ENCODE measurements around the gene ZNF599.
"Not testable (repeated sequence)": the region's sequence is repeated elsewhere in the genome, so short reads cannot be mapped to it uniquely, and the experiment has no call there.

The ZNF599 gene

DNA sequence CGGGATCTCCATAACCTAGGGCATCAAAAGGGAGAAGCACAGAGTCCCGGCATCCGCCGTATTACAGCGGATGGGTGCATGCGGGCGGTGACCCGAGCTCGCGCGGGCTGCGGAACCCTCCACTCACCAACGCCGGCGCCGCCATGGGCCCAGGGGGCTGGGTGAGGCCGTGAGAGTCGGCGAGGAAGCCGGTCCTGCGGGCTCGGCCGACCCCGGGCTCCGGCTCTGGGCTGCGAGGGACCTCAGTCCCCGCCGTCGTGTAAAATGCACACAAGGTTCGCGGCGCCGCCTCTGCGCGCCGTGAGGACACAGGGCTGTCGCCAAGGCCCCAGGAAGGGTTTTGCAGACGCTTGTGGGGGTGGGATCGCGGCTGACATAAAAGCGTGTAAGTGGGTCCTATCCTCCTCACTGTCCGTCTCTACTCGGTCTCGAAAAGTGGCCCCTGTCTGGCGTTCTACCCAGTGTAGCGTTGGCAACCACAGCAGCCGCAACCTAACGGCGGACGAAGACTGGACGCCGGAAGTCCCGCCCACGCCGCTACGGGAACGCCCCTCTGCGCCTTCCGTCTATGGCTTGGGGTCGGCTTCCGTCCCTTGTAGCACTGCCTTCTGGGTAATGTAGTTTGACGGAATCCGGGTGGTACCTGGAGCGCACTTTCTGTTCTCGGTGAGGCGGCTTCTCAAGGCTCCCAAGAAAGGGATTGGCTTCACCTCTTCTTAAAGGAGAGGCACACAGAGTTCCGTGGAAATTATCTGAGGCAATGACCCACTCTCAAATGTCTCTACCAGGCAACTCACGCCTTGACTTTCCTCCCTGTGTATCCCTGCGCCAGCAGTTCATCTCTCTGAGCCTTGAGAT, at the start of gene ZNF599:
Gene ZNF599, minus strand, starts transcription at position 519 of the 858 bp plus-strand sequence. Its CDS starts 374 bp downstream, at position 145.
- DNase-seq (ENCODE audit: low spot score), result peak; percentile 96

- no peak for DNase-seq (ENCODE audit: low spot score)
These were observed 45.3 kb upstream of the ZNF599 start for GRCh38 chr19:34818270-34818669.

- no peak for DNase-seq (ENCODE audit: low spot score)
These were observed 43.7 kb upstream of the ZNF599 start for GRCh38 chr19:34816708-34817107.

DNA sequence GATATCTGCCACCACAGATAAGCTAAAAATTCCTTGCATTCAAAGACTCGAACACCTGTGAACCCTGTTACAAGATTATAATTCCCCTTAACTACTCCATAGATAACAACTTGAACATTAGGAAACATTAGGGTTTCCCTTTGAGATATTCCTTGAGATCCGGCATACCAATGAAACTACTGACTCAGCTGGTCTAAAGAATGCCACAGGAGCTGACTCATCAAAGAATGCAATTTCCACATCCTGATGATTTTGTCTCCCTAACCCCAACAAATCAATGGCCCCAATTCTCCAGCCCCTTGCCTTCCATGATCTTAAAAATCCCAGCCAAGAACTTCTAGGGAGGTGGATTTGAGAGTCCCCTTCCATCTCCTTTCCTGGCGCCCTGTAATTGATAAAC, 35.6 kb upstream of the ZNF599 start:
- no peak for DNase-seq (ENCODE audit: low spot score)

GRCh38 chr19:34806976-34807860, 34.2 kb upstream of the ZNF599 start:
- DNase-seq (ENCODE audit: low spot score), result no peak

GRCh38 chr19:34804115-34804514, 31.1 kb upstream of the ZNF599 start:
- DNase-seq (ENCODE audit: low spot score), result no peak

DNA sequence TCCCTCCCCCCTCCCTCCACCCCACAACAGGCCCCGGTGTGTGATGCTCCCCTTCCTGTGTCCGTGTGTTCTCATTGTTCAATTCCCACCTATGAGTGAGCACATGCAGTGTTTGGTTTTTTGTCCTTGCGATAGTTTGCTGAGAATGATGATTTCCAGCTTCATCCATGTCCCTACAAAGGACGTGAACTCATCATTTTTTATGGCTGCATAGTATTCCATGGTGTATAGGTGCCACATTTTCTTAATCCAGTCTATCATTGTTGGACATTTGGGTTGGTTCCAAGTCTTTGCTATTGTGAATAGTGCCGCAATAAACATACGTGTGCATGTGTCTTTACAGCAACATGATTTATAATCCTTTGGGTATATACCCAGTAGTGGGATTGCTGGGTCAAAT, 23.9 kb upstream of the ZNF599 start:
- not testable (repeated sequence) for DNase-seq (ENCODE audit: low spot score)

DNA sequence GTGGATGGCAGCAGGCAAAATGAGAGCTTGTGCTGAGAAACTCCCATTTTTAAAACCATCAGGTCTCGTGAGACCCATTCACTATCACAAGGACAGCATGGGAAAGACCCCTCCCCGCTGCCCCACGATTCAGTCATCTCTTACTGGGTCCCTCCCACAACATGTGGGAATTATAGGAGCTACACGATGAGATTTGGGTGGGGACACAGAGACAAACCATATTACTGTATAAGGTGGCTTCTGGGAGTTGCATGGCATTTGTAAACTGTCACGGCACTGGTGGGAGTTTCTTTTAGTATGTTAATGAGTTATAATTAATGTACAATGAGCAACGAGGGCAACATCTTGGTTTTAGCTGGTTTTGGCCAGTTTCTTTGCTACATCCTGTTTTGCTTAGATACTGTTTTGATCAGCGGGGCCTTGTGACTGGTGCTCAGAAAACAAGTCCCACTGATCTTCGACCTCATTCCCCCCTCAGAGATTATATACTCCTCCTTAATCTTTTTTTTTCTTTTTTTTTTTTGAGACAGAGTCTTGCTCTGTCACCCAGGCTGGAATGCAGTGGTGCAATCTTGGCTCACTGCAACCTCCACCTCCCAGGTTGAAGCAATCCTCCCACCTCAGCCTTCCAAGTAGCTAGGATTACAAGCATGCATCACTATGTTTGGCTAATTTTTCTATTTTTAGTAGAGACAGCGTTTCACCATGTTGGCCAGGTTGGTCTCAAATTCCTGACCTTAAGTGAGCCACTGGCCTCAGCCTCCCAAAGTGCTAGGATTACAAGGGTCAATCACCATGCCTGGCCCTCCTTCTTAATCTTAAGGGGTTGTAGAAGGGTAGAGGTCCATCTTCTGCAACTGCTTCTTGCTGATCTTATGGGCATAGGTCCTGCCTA, 21.3 kb upstream of the ZNF599 start:
- DNase-seq (ENCODE audit: low spot score), result no peak

DNA sequence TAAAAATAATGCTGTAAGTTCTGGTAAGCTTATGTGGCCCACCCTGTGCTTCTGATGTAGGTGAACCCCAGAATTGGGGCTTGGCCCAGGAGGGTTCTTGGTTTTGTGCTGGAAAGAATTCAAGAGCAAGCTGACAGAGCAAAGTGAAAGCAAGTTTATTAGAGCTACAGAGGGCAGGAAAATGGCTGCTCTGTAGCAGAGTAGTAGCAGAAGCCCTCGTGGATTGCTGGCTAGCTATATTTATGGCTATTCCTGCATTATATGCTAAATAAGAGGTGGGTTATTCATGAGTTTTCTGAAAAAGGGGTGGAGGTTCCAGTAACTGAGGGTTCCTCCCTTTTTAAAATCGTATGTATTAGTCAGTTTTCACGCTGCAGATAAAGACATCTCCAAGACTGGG, 20.6 kb upstream of the ZNF599 start:
- DNase-seq (ENCODE audit: low spot score), result no peak

GRCh38 chr19:34788074-34788473, 15.1 kb upstream of the ZNF599 start:
- DNase-seq (ENCODE audit: low spot score), result no peak

GRCh38 chr19:34787059-34787824, 14.2 kb upstream of the ZNF599 start:
- no peak for DNase-seq (ENCODE audit: low spot score)

GRCh38 chr19:34786236-34786635, 13.2 kb upstream of the ZNF599 start:
- DNase-seq (ENCODE audit: low spot score), result no peak

GRCh38 chr19:34779652-34780051, 6.6 kb upstream of the ZNF599 start:
- DNase-seq (ENCODE audit: low spot score), result no peak

- DNase-seq (ENCODE audit: low spot score), result no peak
These were observed 5.3 kb upstream of the ZNF599 start for GRCh38 chr19:34778342-34778741.

DNA sequence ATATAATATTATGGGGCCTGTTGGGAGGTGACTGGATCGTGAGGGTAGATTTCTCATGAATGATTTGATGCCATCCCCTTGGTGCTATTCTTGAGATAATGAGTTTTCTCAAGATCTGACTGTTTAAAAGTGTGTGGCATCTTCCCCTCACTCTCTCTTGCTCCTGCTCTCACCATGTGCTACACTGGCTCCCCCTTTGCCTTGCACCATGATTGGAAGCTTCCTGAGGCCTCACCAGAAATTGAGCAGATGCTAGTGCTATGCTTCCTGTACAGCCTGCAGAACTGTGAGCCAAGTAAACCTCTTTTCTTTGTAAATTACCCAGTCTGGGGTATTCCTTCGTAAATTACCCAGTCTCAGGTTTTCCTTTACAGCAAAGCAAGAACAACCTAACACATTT, 1.8 kb upstream of the ZNF599 start:
- DNase-seq (ENCODE audit: low spot score), result no peak

- no peak for DNase-seq (ENCODE audit: low spot score)
These were observed 495 bp upstream of the ZNF599 start for GRCh38 chr19:34773555-34773864.

DNA sequence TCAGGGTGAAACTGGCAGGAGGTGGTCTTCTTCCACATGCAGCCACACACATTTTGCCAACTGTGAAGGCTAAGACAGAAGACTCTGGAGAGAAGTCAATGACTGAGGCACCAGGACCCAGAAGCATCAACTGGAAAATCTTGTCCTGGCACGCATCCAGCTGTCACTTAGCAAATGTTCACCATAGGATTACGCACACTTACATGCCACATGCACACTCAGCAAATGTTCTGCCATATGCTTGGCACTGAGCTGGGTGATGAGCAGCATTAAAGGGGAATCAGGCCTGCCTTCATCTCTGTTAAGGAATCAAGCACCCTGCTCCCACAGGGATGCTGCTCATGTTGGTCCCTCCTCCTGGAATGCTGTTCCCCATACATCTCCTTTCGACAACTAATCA, 5.1 kb downstream of the ZNF599 start:
- no peak for DNase-seq (ENCODE audit: low spot score)

- no peak for DNase-seq (ENCODE audit: low spot score)
These were observed 6.6 kb downstream of the ZNF599 start for GRCh38 chr19:34766386-34766785.

- DNase-seq (ENCODE audit: low spot score), result no peak
These were observed 13.6 kb downstream of the ZNF599 start for GRCh38 chr19:34759218-34759917.

DNA sequence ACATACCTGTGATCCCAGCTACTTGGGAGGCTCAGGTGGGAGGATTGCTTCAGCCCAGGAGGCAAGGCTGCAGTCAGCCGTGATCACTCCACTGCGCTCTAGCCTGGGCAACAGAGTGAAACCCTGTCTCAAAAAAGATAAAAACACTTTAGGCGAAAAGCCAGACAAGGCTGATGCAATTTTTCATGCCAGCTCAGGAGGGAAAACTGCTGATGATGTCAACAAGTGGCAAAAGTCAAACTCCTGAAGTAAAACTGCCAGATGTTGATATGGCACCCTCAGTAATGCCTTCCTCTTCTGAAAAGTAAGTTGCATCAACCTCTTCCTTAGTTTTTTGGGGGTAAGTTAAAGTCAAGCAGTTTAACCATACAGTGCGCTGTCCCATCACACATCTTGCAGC, 15.6 kb downstream of the ZNF599 start:
- DNase-seq (ENCODE audit: low spot score), result no peak

Measured in cerebellar cortex (tissue), 1 donor.